ENCODE measurements around the gene SLC17A9. TPM values are rescaled to one million over a fixed set of nuclear protein-coding genes. Genes with fewer than 3 reads are reported as not detected.
A peak's percentile ranks its signal among the peaks of the same experiment; 100 is the strongest.

The SLC17A9 gene
- total and polyA plus RNA-seq, 8 donors: 0.63 to 7.7 (median 3.1) TPM

- ATAC-seq: no peak
- peaks cover 0 to 75% (median 17%) of the 10 kb centered on the region in 4 donors for H3K27me3 ChIP-seq
- TF ChIP-seq, protein P1, sequence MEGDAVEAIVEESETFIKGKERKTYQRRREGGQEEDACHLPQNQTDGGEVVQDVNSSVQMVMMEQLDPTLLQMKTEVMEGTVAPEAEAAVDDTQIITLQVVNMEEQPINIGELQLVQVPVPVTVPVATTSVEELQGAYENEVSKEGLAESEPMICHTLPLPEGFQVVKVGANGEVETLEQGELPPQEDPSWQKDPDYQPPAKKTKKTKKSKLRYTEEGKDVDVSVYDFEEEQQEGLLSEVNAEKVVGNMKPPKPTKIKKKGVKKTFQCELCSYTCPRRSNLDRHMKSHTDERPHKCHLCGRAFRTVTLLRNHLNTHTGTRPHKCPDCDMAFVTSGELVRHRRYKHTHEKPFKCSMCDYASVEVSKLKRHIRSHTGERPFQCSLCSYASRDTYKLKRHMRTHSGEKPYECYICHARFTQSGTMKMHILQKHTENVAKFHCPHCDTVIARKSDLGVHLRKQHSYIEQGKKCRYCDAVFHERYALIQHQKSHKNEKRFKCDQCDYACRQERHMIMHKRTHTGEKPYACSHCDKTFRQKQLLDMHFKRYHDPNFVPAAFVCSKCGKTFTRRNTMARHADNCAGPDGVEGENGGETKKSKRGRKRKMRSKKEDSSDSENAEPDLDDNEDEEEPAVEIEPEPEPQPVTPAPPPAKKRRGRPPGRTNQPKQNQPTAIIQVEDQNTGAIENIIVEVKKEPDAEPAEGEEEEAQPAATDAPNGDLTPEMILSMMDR (IDR thresholded peaks at IDR 0.05): no peak
Measured at GRCh38 chr20:63007646-63008488, 55.4 kb downstream of the SLC17A9 start.

GRCh38 chr20:63008541-63009044 lies 56.1 kb downstream of the SLC17A9 start:
- intact Hi-C loops (cut with DNase I): loop anchor here in 1 of 3 donors (5.0 kb wide), 1 partner anchor 111 kb away; no protein-coding TSS in a partner anchor
- peaks cover 0 to 70% (median 17%) of the 10 kb centered on the region in 4 donors for H3K27me3 ChIP-seq

More at GRCh38 chr20:63007646-63008488, 55.4 kb downstream of the SLC17A9 start:
- intact Hi-C loops (cut with DNase I): loop anchor here in 1 of 3 donors (5.0 kb wide), 1 partner anchor 111 kb away; no protein-coding TSS in a partner anchor
- no peaks in the 10 kb centered on the region for H3K9me3 ChIP-seq
- H3K4me1 ChIP-seq: no peaks in the 10 kb centered on the region
- no peak overlapping the region for H3K4me3 ChIP-seq
- no peaks in the 10 kb centered on the region for H3K36me3 ChIP-seq
- H3K27ac ChIP-seq: no peak overlapping the region
- 19 to 24% methylated on average over 46 of the region's 46 CpGs for WGBS, 2 donors
- DNase-seq: peak in 1 of 6 donors; percentile 74
- no peak for FAIRE-seq

GRCh38 chr20:63009045-63009961 lies 56.8 kb downstream of the SLC17A9 start:
- DNase-seq (peak; percentile 46 to 93 (median 78)), ATAC-seq (peak; percentile 83 to 96 (median 93)), FAIRE-seq (no peak)
- Histone ChIP-seq H3K4me3 (peak overlapping the region in 1 of 4 donors; percentile 11), H3K9me3 (no peaks in the 10 kb centered on the region), H3K4me1 (no peaks in the 10 kb centered on the region), H3K27me3 (peaks cover 0 to 71% (median 17%) of the 10 kb centered on the region in 4 donors), H3K36me3 (no peaks in the 10 kb centered on the region), H3K27ac (no peak overlapping the region)
- TF ChIP-seq, protein P1 (IDR thresholded peaks at IDR 0.05): peak; percentile 82 to 92 (median 86)
- 3 to 6% methylated on average over 49 to 54 of the region's 54 CpGs for WGBS, 2 donors
- intact Hi-C loops (cut with DNase I): loop anchor here in 1 of 3 donors (5.0 kb wide), 1 partner anchor 112 kb away; no protein-coding TSS in a partner anchor

More at GRCh38 chr20:63008541-63009044, 56.1 kb downstream of the SLC17A9 start:
- DNase-seq (no peak), FAIRE-seq (no peak), ATAC-seq (peak in 2 of 4 donors; percentile 3 to 21)
- peak overlapping the region in 1 of 4 donors; percentile 11 for H3K4me3 ChIP-seq
- no peaks in the 10 kb centered on the region for H3K36me3 ChIP-seq
- H3K9me3 ChIP-seq: no peaks in the 10 kb centered on the region
- WGBS, 2 donors: 8 to 12% methylated on average over 20 to 21 of the region's 21 CpGs
- no peaks in the 10 kb centered on the region for H3K4me1 ChIP-seq
- H3K27ac ChIP-seq: no peak overlapping the region
- TF ChIP-seq, protein P1 (IDR thresholded peaks at IDR 0.05): no peak

- Histone ChIP-seq H3K27me3 (peaks cover 0 to 66% (median 15%) of the 10 kb centered on the region in 4 donors), H3K36me3 (no peaks in the 10 kb centered on the region), H3K9me3 (no peaks in the 10 kb centered on the region), H3K4me3 (peak overlapping the region in 1 of 4 donors; percentile 10), H3K27ac (no peak overlapping the region), H3K4me1 (no peaks in the 10 kb centered on the region)
- intact Hi-C loops (cut with DNase I): loop anchor here in 2 of 3 donors (5.0 to 10.0 kb wide), 2 partner anchors 113 to 115 kb away; no protein-coding TSS in a partner anchor
- TF ChIP-seq, protein P1 (IDR thresholded peaks at IDR 0.05): no peak
- DNase-seq (peak in 2 of 6 donors; percentile 23 to 47), FAIRE-seq (no peak), ATAC-seq (peak in 1 of 4 donors; percentile 17)
- WGBS, 2 donors: 15 to 18% methylated on average over 30 of the region's 30 CpGs
Measured at GRCh38 chr20:63009988-63010769, 57.7 kb downstream of the SLC17A9 start.
